SU-DHL-6 (cell line): ENCODE data around the gene OSBPL6.

Source experiments
- H2AFZ ChIP-seq: fragments of 200-600 bp; sonication (generic); 2 replicates; pipeline ENCODE4 v1.6.1; 2014; ENCODE audit warnings: low read depth, mild to moderate bottlenecking, moderate library complexity, mixed read lengths, antibody characterized with exemption, low read length; ENCODE audit not compliant: severe bottlenecking
- H3F3A ChIP-seq: fragments of 200-600 bp; shearing (Covaris generic); 2 replicates; pipeline ENCODE4 v1.6.0; 2016; ENCODE audit warnings: antibody characterized with exemption, mild to moderate bottlenecking; ENCODE audit not compliant: insufficient read depth
- H3K27ac ChIP-seq: fragments of 200-600 bp; sonication (generic); 2 replicates; pipeline ENCODE4 v1.5.1; 2016; ENCODE audit warnings: low read depth, mild to moderate bottlenecking, low read length, moderate library complexity, mixed read lengths
- H3K27me3 ChIP-seq: fragments of 200-600 bp; sonication (generic), shearing (Covaris generic); 2 replicates; pipeline ENCODE4 v1.6.0; 2014; ENCODE audit warnings: mild to moderate bottlenecking, low read length
- H3K36me3 ChIP-seq: fragments of 200-600 bp; sonication (generic); 2 replicates; pipeline ENCODE4 v1.6.1; 2014; ENCODE audit warnings: mild to moderate bottlenecking, low read length, mixed read lengths
- H3K4me2 ChIP-seq: fragments of 300-600, 200-600 bp; shearing (Covaris generic), sonication (generic); 2 replicates; pipeline ENCODE4 v1.6.0; 2014; ENCODE audit warnings: low read length, low read depth, mild to moderate bottlenecking; ENCODE audit not compliant: poor library complexity, severe bottlenecking
- H3K4me3 ChIP-seq: fragments of 200-600 bp; sonication (generic); 2 replicates; pipeline ENCODE4 v1.5.1; 2014; ENCODE audit warnings: antibody characterized with exemption, low read length, mild to moderate bottlenecking, mixed read lengths; ENCODE audit not compliant: insufficient read depth, poor library complexity, severe bottlenecking
- H3K79me2 ChIP-seq: fragments of 200-600 bp; sonication (generic); 2 replicates; pipeline ENCODE4 v1.6.1; 2014; ENCODE audit warnings: mild to moderate bottlenecking, low read length, moderate library complexity; ENCODE audit not compliant: insufficient read depth
- H3K9ac ChIP-seq: fragments of 200-600 bp; sonication (generic); 2 replicates; pipeline ENCODE4 v1.7.0; 2014; ENCODE audit warnings: mild to moderate bottlenecking, low read length
- H3K9me2 ChIP-seq: fragments of 200-600 bp; sonication (generic); replicated peaks from 2 replicates; pipeline ENCODE4 v1.6.1; 2014; ENCODE audit warnings: low read length; ENCODE audit not compliant: insufficient read depth
- H3K9me3 ChIP-seq: fragments of 200-600 bp; sonication (generic); 2 replicates; pipeline ENCODE4 v1.6.1; 2014; ENCODE audit warnings: low read length, mixed read lengths; ENCODE audit not compliant: insufficient read depth
- H4K20me1 ChIP-seq: fragments of 200-600 bp; sonication (generic); 2 replicates; pipeline ENCODE4 v1.6.1; 2014; ENCODE audit warnings: low read depth, mild to moderate bottlenecking, antibody characterized with exemption, low read length, moderate library complexity, mixed read lengths
- CTCF ChIP-seq: fragments of 200-600 bp; sonication (generic); IDR thresholded peaks from one replicate; pipeline ENCODE4 v1.5.1; 2017; ENCODE audit warnings: antibody characterized with exemption, mild to moderate bottlenecking, low read length, moderate library complexity; ENCODE audit not compliant: insufficient read depth, poor library complexity, severe bottlenecking
- EZH2phosphoT487 ChIP-seq: fragments of 200-600 bp; sonication (generic), shearing (Covaris generic); conservative IDR thresholded peaks from 2 replicates; pipeline ENCODE4 v1.6.1; 2018; ENCODE audit warnings: mild to moderate bottlenecking, antibody characterized with exemption, low read length, moderate library complexity, mixed read lengths

OSBPL6 gene

GRCh38 chr2:178159966-178160365 is 34.3 kb upstream of the OSBPL6 start:
- Histone ChIP-seq H3K9me2 (no peaks in the 10 kb centered on the region), H3K36me3 (no peaks in the 10 kb centered on the region), H3K79me2 (no peaks in the 10 kb centered on the region)

GRCh38 chr2:178160601-178161000 is 33.7 kb upstream of the OSBPL6 start:
- H4K20me1 ChIP-seq: no peaks in the 10 kb centered on the region

More at GRCh38 chr2:178159966-178160365, 34.3 kb upstream of the OSBPL6 start:
- Histone ChIP-seq H2AFZ (no peak overlapping the region), H3K9me3 (no peaks in the 10 kb centered on the region), H3K9ac (no peak overlapping the region), H3K27me3 (no peaks in the 10 kb centered on the region), H3F3A (no peaks in the 10 kb centered on the region), H3K4me3 (no peak overlapping the region), H4K20me1 (no peaks in the 10 kb centered on the region), H3K27ac (no peak overlapping the region), H3K4me2 (no peak overlapping the region)
- TF ChIP-seq CTCF (no peak), EZH2phosphoT487 (no peak)

GRCh38 chr2:178163395-178163794 is 30.9 kb upstream of the OSBPL6 start:
- H4K20me1 ChIP-seq: no peaks in the 10 kb centered on the region
- no peak overlapping the region for H2AFZ ChIP-seq
- H3K79me2 ChIP-seq: no peaks in the 10 kb centered on the region
- TF ChIP-seq EZH2phosphoT487: no peak
- TF ChIP-seq CTCF: no peak
- H3K9ac ChIP-seq: no peak overlapping the region
- no peaks in the 10 kb centered on the region for H3K27me3 ChIP-seq
- no peaks in the 10 kb centered on the region for H3K9me3 ChIP-seq
- H3K36me3 ChIP-seq: no peaks in the 10 kb centered on the region
- no peak overlapping the region for H3K4me2 ChIP-seq
- H3K4me3 ChIP-seq: no peak overlapping the region
- H3F3A ChIP-seq: no peaks in the 10 kb centered on the region
- H3K27ac ChIP-seq: no peak overlapping the region
- H3K9me2 ChIP-seq: no peaks in the 10 kb centered on the region

More at GRCh38 chr2:178160601-178161000, 33.7 kb upstream of the OSBPL6 start:
- no peaks in the 10 kb centered on the region for H3F3A ChIP-seq
- no peaks in the 10 kb centered on the region for H3K27me3 ChIP-seq
- no peak overlapping the region for H3K27ac ChIP-seq
- H3K79me2 ChIP-seq: no peaks in the 10 kb centered on the region
- TF ChIP-seq EZH2phosphoT487 (no peak), CTCF (no peak)
- no peak overlapping the region for H3K4me2 ChIP-seq
- H3K9me2 ChIP-seq: no peaks in the 10 kb centered on the region
- H3K36me3 ChIP-seq: no peaks in the 10 kb centered on the region
- H3K9ac ChIP-seq: no peak overlapping the region
- H2AFZ ChIP-seq: no peak overlapping the region
- H3K4me3 ChIP-seq: no peak overlapping the region
- H3K9me3 ChIP-seq: no peaks in the 10 kb centered on the region

- Histone ChIP-seq H3K4me3 (no peak overlapping the region), H3F3A (no peaks in the 10 kb centered on the region), H3K27ac (no peak overlapping the region), H3K9ac (no peak overlapping the region), H3K27me3 (no peaks in the 10 kb centered on the region), H3K9me3 (no peaks in the 10 kb centered on the region), H3K4me2 (no peak overlapping the region), H3K36me3 (no peaks in the 10 kb centered on the region), H4K20me1 (no peaks in the 10 kb centered on the region), H2AFZ (no peak overlapping the region), H3K9me2 (no peaks in the 10 kb centered on the region), H3K79me2 (no peaks in the 10 kb centered on the region)
- no peak for TF ChIP-seq EZH2phosphoT487
- TF ChIP-seq CTCF: no peak
Measured at GRCh38 chr2:178163911-178164310, 30.4 kb upstream of the OSBPL6 start.
